Coronary artery (tissue), 2 donors: Measurements from ENCODE around the gene PRKCSH.

ENCODE experiments used
- DNase-seq: peaks from one replicate; pipeline ENCODE4 v3.0.0-alpha.2; 2017; ENCODE audit warnings: low spot score
- H3K27ac ChIP-seq, 2 donors: fragments of 200-600 bp; sonication (generic); one replicate each; pipeline ENCODE4 v1.5.1; 2016 to 2019
- H3K4me3 ChIP-seq: fragments of 200-600 bp; sonication (generic); 2 replicates; pipeline ENCODE4 v1.5.1; 2016; ENCODE audit warnings: mild to moderate bottlenecking, moderate library complexity
- CTCF ChIP-seq: fragments of 200-600 bp; sonication (generic); IDR thresholded peaks from one replicate; pipeline ENCODE4 v1.5.1; 2019; ENCODE audit warnings: antibody characterized with exemption

Gene PRKCSH

GRCh38 chr19:11494634-11495285, 59.3 kb downstream of the PRKCSH start:
- H3K27ac ChIP-seq, result no peak overlapping the region
- DNase-seq, result no peak
- no peak overlapping the region for H3K4me3 ChIP-seq
- TF ChIP-seq CTCF, result no peak

GRCh38 chr19:11495481-11495880, 60.0 kb downstream of the PRKCSH start:
- H3K4me3 ChIP-seq, result no peak overlapping the region
- H3K27ac ChIP-seq, result no peak overlapping the region
- DNase-seq, result no peak
- no peak for TF ChIP-seq CTCF

GRCh38 chr19:11495885-11496284, 60.5 kb downstream of the PRKCSH start:
- no peak for TF ChIP-seq CTCF
- DNase-seq, result no peak
- no peak overlapping the region for H3K27ac ChIP-seq
- H3K4me3 ChIP-seq, result no peak overlapping the region

GRCh38 chr19:11496391-11497163, 61.1 kb downstream of the PRKCSH start:
- H3K27ac ChIP-seq, result no peak overlapping the region
- DNase-seq, result no peak
- H3K4me3 ChIP-seq, result no peak overlapping the region
- peak; percentile 62 for TF ChIP-seq CTCF

- no peak overlapping the region for H3K4me3 ChIP-seq
- DNase-seq, result no peak
- no peak for TF ChIP-seq CTCF
- no peak overlapping the region for H3K27ac ChIP-seq
Measured at GRCh38 chr19:11499220-11499726, 63.8 kb downstream of the PRKCSH start.

- no peak overlapping the region for H3K4me3 ChIP-seq
- no peak for TF ChIP-seq CTCF
- H3K27ac ChIP-seq, result no peak overlapping the region
- DNase-seq, result no peak
Measured at GRCh38 chr19:11499890-11500420, 64.5 kb downstream of the PRKCSH start.
